Prostate gland (tissue), 2 donors: ENCODE results near the gene KYAT1.

ENCODE experiments used
- POLR2A ChIP-seq: fragments of 450-650 bp; IDR thresholded peaks from one replicate; pipeline ENCODE4 v1.6.1; 2016; ENCODE audit warnings: antibody characterized with exemption, mild to moderate bottlenecking
- POLR2AphosphoS5 ChIP-seq: sonication (generic); formaldehyde crosslinking; IDR thresholded peaks from one replicate; pipeline ENCODE4 v1.6.1; 2017; ENCODE audit warnings: antibody characterized with exemption
- TF ChIP-seq, protein P1 (sequence below), 4 experiments: fragments of 200-600 bp in 2 of 4; fragments of 450-650 bp in 2 of 4; sonication (generic) in 2 of 4; IDR thresholded peaks; 1 replicate in 3 of 4; 2 replicates in 1 of 4; pipeline ENCODE4 v1.5.1; 2016 to 2019; ENCODE audit warnings: antibody characterized with exemption in 4 of 4, mild to moderate bottlenecking in 2 of 4, moderate library complexity in 2 of 4

DNA sequence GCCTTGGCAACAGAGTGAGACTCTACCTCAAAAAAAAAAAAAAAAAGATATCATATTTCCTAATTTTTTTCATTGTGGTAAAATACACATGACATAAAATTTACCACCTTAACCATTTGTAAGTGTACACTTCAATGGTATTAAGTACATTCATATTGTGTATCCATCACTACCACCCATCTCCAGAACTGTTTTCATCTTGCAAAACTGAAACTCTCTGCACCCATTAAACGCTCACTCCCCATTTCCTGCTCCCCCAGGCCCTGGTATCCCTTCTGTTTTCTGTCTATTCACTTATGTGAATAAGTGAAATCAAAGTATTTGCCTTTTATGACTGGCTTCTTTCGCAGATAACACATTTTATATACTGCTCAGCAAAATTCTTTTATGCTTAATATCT lies 13.0 kb upstream of the KYAT1 start:
- TF ChIP-seq POLR2A (no peak), POLR2AphosphoS5 (no peak)
- TF ChIP-seq, protein P1, sequence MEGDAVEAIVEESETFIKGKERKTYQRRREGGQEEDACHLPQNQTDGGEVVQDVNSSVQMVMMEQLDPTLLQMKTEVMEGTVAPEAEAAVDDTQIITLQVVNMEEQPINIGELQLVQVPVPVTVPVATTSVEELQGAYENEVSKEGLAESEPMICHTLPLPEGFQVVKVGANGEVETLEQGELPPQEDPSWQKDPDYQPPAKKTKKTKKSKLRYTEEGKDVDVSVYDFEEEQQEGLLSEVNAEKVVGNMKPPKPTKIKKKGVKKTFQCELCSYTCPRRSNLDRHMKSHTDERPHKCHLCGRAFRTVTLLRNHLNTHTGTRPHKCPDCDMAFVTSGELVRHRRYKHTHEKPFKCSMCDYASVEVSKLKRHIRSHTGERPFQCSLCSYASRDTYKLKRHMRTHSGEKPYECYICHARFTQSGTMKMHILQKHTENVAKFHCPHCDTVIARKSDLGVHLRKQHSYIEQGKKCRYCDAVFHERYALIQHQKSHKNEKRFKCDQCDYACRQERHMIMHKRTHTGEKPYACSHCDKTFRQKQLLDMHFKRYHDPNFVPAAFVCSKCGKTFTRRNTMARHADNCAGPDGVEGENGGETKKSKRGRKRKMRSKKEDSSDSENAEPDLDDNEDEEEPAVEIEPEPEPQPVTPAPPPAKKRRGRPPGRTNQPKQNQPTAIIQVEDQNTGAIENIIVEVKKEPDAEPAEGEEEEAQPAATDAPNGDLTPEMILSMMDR (IDR thresholded peaks at IDR 0.05), result no peak
